Activated CD4-positive, alpha-beta T cell treated with anti-CD3 and anti-CD28 coated beads for 24 hours (primary cell): ENCODE data around the gene ABCC3.

Source experiments
- DNase-seq, 2 donors: peaks; one replicate each; pipeline ENCODE4 v3.0.0-alpha.2; 2020; ENCODE audit warnings: low read depth in 2 of 2

ABCC3 gene

GRCh38 chr17:50607522-50608175 is 27.0 kb upstream of the ABCC3 start:
- no peak for DNase-seq

- no peak for DNase-seq
These were observed 25.8 kb upstream of the ABCC3 start for GRCh38 chr17:50608700-50609379.

- DNase-seq = no peak
These were observed 25.2 kb upstream of the ABCC3 start for GRCh38 chr17:50609380-50610074.

GRCh38 chr17:50611634-50612033 is 23.0 kb upstream of the ABCC3 start:
- no peak for DNase-seq

GRCh38 chr17:50612281-50612680 is 22.4 kb upstream of the ABCC3 start:
- DNase-seq = no peak

GRCh38 chr17:50613007-50613992 is 21.4 kb upstream of the ABCC3 start:
- no peak for DNase-seq

- DNase-seq = no peak
These were observed 20.1 kb upstream of the ABCC3 start for GRCh38 chr17:50614471-50615051.

GRCh38 chr17:50615828-50616227 is 18.9 kb upstream of the ABCC3 start:
- DNase-seq = no peak

- no peak for DNase-seq
These were observed 16.4 kb upstream of the ABCC3 start for GRCh38 chr17:50618300-50618699.

GRCh38 chr17:50618941-50619340 is 15.7 kb upstream of the ABCC3 start:
- DNase-seq = no peak

- DNase-seq = no peak
These were observed 15.2 kb upstream of the ABCC3 start for GRCh38 chr17:50619489-50619888.

GRCh38 chr17:50620237-50620636 is 14.4 kb upstream of the ABCC3 start:
- DNase-seq = no peak

- DNase-seq = no peak
These were observed 13.8 kb upstream of the ABCC3 start for GRCh38 chr17:50620858-50621257.

GRCh38 chr17:50621574-50622031 is 13.1 kb upstream of the ABCC3 start:
- no peak for DNase-seq

GRCh38 chr17:50624321-50624934 is 10.3 kb upstream of the ABCC3 start:
- no peak for DNase-seq

- DNase-seq = no peak
These were observed 9.4 kb upstream of the ABCC3 start for GRCh38 chr17:50625032-50625871.

GRCh38 chr17:50626037-50626574 is 8.6 kb upstream of the ABCC3 start:
- peak; percentile 39 to 62 for DNase-seq

- no peak for DNase-seq
These were observed 7.5 kb upstream of the ABCC3 start for GRCh38 chr17:50627036-50627781.
